H1 (cell line): ENCODE measurements around the gene NECTIN1. TPM values are rescaled to one million over a fixed set of nuclear protein-coding genes. Genes with fewer than 3 reads are reported as not detected.

Source experiments
- BCL11A ChIP-seq, 2 experiments: IDR thresholded peaks; one replicate each; pipeline ENCODE4 v1.6.1; 2011; ENCODE audit warnings: low read depth in 2 of 2, low read length in 2 of 2, mild to moderate bottlenecking in 2 of 2
- GABPA ChIP-seq: IDR thresholded peaks from 2 replicates; pipeline ENCODE4 v1.6.1; 2011; ENCODE audit warnings: mild to moderate bottlenecking, low read length, moderate library complexity, borderline replicate concordance; ENCODE audit not compliant: insufficient read depth
- RFX5 ChIP-seq: IDR thresholded peaks from 2 replicates; pipeline ENCODE4 v1.6.1; 2011; ENCODE audit warnings: low read depth, low read length, improper control_type of control experiment, borderline replicate concordance
- SIN3A ChIP-seq, 2 experiments: IDR thresholded peaks in 1 of 2; conservative IDR thresholded peaks in 1 of 2; 2 replicates each; pipeline ENCODE4 v1.6.1; 2011 to 2012; ENCODE audit warnings: low read length in 2 of 2, improper control_type of control experiment in 1 of 2, low read depth in 1 of 2, mild to moderate bottlenecking in 1 of 2
- SP1 ChIP-seq: IDR thresholded peaks from 2 replicates; pipeline ENCODE4 v1.6.1; 2011; ENCODE audit warnings: low read depth, low read length
- TCF12 ChIP-seq: IDR thresholded peaks from 2 replicates; pipeline ENCODE4 v1.6.1; 2011; ENCODE audit warnings: low read depth, mild to moderate bottlenecking, low read length
- TEAD4 ChIP-seq: IDR thresholded peaks from 2 replicates; pipeline ENCODE4 v1.6.1; 2012; ENCODE audit warnings: low read depth, low read length, inconsistent platforms, mixed read lengths
- polyA plus RNA-seq, 7 experiments: library from polyadenylated mRNA; depleted of rRNA in 3 of 7; stranded (reverse) in 5 of 7; unstranded in 2 of 7; fragments of >200 nt in 5 of 7; fragments of 200-250 nt in 2 of 7; gene quantifications; 1 replicate in 5 of 7; 2 replicates in 1 of 7; 4 replicates in 1 of 7; pipeline versions ENCODE4 v1.2.1 to v1.2.3, GENCODE V29; 2011 to 2013; ENCODE audit warnings: missing spikeins in 2 of 7, mixed read lengths in 2 of 7
- total RNA-seq: library from RNA; stranded (reverse); fragmentation: NEBNext Ultra II Directional; extraction: Animal tissue kit (Norgen Biotek cat#: 25700); gene quantifications from 2 replicates; pipeline ENCODE4 v1.2.1, GENCODE V29; 2021

NECTIN1 gene
- total and polyA plus RNA-seq, 2 of the 8 experiments (the other 6 are each of a cell fraction or from before 2014, with no cell fraction given) = 43.2 to 97.7 TPM

- TF ChIP-seq SP1 = no peak
- TF ChIP-seq TEAD4 = no peak
- TF ChIP-seq RFX5 = no peak
- no peak for TF ChIP-seq SIN3A (conservative IDR thresholded peaks at IDR 0.05 in 1 of 2, IDR thresholded peaks at IDR 0.05 in 1 of 2; ENCODE audit: low read depth in 1 of 2, low read length in 2 of 2)
- TF ChIP-seq GABPA = no peak
- TF ChIP-seq TCF12 = no peak
- no peak for TF ChIP-seq BCL11A (IDR thresholded peaks at IDR 0.05; ENCODE audit: low read depth in 2 of 2, low read length in 2 of 2)
- TF ChIP-seq, all 59 proteins: peak for 0
Observed at GRCh38 chr11:119677840-119678239, 51.2 kb downstream of the NECTIN1 start (continued).
